ENCODE results near the gene REST. TPM values are rescaled to one million over a fixed set of nuclear protein-coding genes. Genes with fewer than 3 reads are reported as not detected.

Gene REST
- total RNA-seq, 1 donor from 2014 or later, result 24.6 TPM

- H3K9me3 ChIP-seq, result no peaks in the 10 kb centered on the region
- H3K4me1 ChIP-seq, result no peaks in the 10 kb centered on the region
- H3K36me3 ChIP-seq, result no peaks in the 10 kb centered on the region
- TF ChIP-seq CTCF (IDR thresholded peaks at IDR 0.05) (no peak), POLR2A (IDR thresholded peaks at IDR 0.05) (no peak), POLR2AphosphoS5 (IDR thresholded peaks at IDR 0.05; ENCODE audit: insufficient read depth in 1 of 2, low read depth in 1 of 2) (no peak)
- DNase-seq (ENCODE audit: extremely low spot score in 2 of 2), result no peak
- no peaks in the 10 kb centered on the region for H3K27me3 ChIP-seq
- H3K4me3 ChIP-seq, result no peak overlapping the region
- intact Hi-C loops (cut with DNase I), result no loop called here
- H3K27ac ChIP-seq, result no peak overlapping the region
Observed at GRCh38 chr4:56863441-56864139, 44.1 kb upstream of the REST start.

GRCh38 chr4:56870946-56871345 is 36.8 kb upstream of the REST start:
- Histone ChIP-seq H3K4me1 (peaks cover 7% of the 10 kb centered on the region), H3K27ac (no peak overlapping the region), H3K27me3 (no peaks in the 10 kb centered on the region), H3K9me3 (no peaks in the 10 kb centered on the region), H3K4me3 (peak overlapping the region in 1 of 2 donors; percentile 16), H3K36me3 (no peaks in the 10 kb centered on the region)
- TF ChIP-seq POLR2A (IDR thresholded peaks at IDR 0.05), result no peak
- TF ChIP-seq POLR2AphosphoS5 (IDR thresholded peaks at IDR 0.05; ENCODE audit: insufficient read depth in 1 of 2, low read depth in 1 of 2), result no peak
- no peak for TF ChIP-seq CTCF (IDR thresholded peaks at IDR 0.05)
- intact Hi-C loops (cut with DNase I), result no loop called here
- DNase-seq (ENCODE audit: extremely low spot score in 2 of 2), result no peak

GRCh38 chr4:56871371-56871866 is 36.3 kb upstream of the REST start:
- peak overlapping the region in 1 of 2 donors; percentile 16 for H3K4me3 ChIP-seq
- peaks cover 7% of the 10 kb centered on the region for H3K4me1 ChIP-seq
- H3K27me3 ChIP-seq, result no peaks in the 10 kb centered on the region
- no peak for DNase-seq (ENCODE audit: extremely low spot score in 2 of 2)
- no peaks in the 10 kb centered on the region for H3K9me3 ChIP-seq
- intact Hi-C loops (cut with DNase I), result no loop called here
- H3K36me3 ChIP-seq, result no peaks in the 10 kb centered on the region
- no peak for TF ChIP-seq POLR2AphosphoS5 (IDR thresholded peaks at IDR 0.05; ENCODE audit: insufficient read depth in 1 of 2, low read depth in 1 of 2)
- TF ChIP-seq CTCF (IDR thresholded peaks at IDR 0.05), result no peak
- TF ChIP-seq POLR2A (IDR thresholded peaks at IDR 0.05), result no peak
- no peak overlapping the region for H3K27ac ChIP-seq

GRCh38 chr4:56874166-56874565 is 33.5 kb upstream of the REST start:
- H3K9me3 ChIP-seq, result no peaks in the 10 kb centered on the region
- H3K4me3 ChIP-seq, result no peak overlapping the region
- no peaks in the 10 kb centered on the region for H3K27me3 ChIP-seq
- H3K36me3 ChIP-seq, result no peaks in the 10 kb centered on the region
- peaks cover 7% of the 10 kb centered on the region for H3K4me1 ChIP-seq
- H3K27ac ChIP-seq, result no peak overlapping the region
- DNase-seq (ENCODE audit: extremely low spot score in 2 of 2), result no peak
- no peak for TF ChIP-seq POLR2AphosphoS5 (IDR thresholded peaks at IDR 0.05; ENCODE audit: insufficient read depth in 1 of 2, low read depth in 1 of 2)
- TF ChIP-seq CTCF (IDR thresholded peaks at IDR 0.05), result no peak
- TF ChIP-seq POLR2A (IDR thresholded peaks at IDR 0.05), result no peak
- intact Hi-C loops (cut with DNase I), result no loop called here

- intact Hi-C loops (cut with DNase I), result no loop called here
- no peaks in the 10 kb centered on the region for H3K9me3 ChIP-seq
- TF ChIP-seq POLR2AphosphoS5 (IDR thresholded peaks at IDR 0.05; ENCODE audit: insufficient read depth in 1 of 2, low read depth in 1 of 2), result no peak
- no peak for TF ChIP-seq CTCF (IDR thresholded peaks at IDR 0.05)
- TF ChIP-seq POLR2A (IDR thresholded peaks at IDR 0.05), result no peak
Observed at GRCh38 chr4:56874923-56875322, 32.8 kb upstream of the REST start.

More at GRCh38 chr4:56874923-56875322, 32.8 kb upstream of the REST start:
- H3K27me3 ChIP-seq, result no peaks in the 10 kb centered on the region
- peaks cover 7% of the 10 kb centered on the region for H3K4me1 ChIP-seq
- H3K36me3 ChIP-seq, result no peaks in the 10 kb centered on the region
- no peak for DNase-seq (ENCODE audit: extremely low spot score in 2 of 2)
- no peak overlapping the region for H3K4me3 ChIP-seq
- H3K27ac ChIP-seq, result no peak overlapping the region

Data from vagina (tissue), 2 donors.